GM04503 (cell line): ENCODE measurements around the gene MAML2.

Source experiments
- DNase-seq: peaks from one replicate; pipeline ENCODE4 v3.0.0-alpha.2; 2012; ENCODE audit warnings: low read depth

Gene MAML2

DNA sequence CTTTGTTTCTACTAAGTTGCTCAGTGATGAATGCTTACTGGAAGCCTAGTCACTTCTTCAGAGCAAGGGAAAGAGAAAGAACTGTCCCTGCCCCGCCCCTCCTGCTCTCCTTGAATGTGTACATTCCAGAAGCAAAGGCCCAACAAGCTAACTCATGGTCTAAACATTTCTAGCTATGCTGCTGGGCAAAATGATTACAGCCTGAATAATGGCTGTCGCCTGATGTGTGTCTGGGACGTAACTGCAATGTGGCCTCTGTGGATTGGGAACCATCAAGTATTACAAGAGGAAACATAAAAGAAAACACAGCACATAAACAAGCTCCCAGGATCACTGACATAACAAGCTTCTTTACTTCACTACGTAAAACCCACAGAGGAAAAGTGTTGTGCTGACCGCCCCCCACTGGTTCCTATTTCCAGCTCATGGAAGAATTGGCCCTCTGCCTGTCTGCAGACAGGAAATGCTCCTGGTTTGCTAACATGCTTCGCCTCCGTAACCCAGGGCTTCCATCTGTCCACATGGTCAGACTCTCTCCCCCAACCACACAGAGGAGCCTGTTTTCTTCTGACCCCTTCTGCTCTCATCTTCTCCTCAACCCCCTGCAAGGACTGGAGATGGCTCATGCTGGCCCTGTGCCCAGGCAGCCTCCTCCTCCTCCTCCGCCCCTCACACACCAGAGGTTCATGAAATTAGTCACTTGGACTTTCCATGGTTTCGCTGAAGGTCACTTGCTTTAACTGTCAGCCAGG is 187.2 kb downstream of the MAML2 start:
- peak; percentile 95 for DNase-seq

GRCh38 chr11:96154802-96155520 is 188.0 kb downstream of the MAML2 start:
- DNase-seq: no peak

GRCh38 chr11:96152623-96153022 is 190.4 kb downstream of the MAML2 start:
- DNase-seq: no peak

- DNase-seq: no peak
Measured at GRCh38 chr11:96151501-96151900, 191.5 kb downstream of the MAML2 start.

DNA sequence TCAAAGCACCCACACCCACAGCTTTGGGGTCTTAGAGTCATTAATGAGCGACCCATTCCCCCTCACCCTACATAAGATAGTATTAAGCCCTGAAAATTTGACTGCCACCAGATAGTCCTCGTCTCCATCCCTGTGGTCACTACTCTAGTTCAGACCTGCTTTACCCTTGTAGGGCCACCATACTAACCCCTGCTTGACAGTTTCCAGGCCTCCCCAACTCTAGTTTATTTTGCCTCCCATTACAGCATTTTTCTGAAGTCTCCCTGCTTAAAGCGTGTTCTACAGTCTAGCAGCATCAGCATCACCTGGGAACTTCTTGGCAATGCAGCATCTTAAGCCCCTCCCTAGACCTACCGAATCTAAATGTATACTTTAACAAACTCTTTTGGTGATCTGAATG is 192.4 kb downstream of the MAML2 start:
- no peak for DNase-seq

DNA sequence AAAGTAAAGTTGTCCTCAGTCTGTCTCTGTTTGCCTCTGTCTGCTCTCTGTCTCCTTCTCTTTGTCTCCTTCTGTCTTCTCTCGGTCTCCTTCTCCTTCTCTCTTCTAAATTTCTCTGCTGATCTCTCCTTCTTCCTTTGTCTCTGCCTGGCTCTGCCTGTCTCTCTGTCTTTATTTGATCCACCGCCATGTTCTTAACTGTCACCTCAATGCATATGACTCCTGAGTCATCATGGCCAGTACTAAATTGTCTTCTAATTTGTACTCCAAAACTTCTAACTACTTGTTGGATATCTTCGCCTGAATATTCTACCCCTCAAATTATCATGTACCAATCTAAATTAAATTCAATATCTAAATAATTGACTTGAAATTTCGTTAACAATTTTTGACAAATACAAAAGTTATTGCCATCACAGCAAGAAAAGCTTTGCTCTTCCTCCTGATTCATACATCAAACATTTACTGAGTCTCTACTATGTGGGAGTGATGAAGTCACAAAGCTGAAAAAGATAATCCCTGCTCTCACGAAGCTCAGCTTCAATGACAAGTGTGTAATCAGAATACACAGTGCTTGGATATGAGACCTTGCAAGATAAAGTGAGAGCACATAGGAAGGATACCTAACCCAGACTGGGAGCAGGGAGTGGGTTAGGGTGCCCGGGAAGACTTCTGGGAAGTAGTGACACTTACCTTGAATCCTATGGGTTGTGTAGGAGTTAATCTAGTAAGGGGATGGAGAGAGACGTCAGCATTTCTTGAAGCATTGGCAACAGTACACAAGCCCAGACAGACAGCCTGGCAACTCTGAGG is 193.0 kb downstream of the MAML2 start:
- peak; percentile 73 for DNase-seq

DNA sequence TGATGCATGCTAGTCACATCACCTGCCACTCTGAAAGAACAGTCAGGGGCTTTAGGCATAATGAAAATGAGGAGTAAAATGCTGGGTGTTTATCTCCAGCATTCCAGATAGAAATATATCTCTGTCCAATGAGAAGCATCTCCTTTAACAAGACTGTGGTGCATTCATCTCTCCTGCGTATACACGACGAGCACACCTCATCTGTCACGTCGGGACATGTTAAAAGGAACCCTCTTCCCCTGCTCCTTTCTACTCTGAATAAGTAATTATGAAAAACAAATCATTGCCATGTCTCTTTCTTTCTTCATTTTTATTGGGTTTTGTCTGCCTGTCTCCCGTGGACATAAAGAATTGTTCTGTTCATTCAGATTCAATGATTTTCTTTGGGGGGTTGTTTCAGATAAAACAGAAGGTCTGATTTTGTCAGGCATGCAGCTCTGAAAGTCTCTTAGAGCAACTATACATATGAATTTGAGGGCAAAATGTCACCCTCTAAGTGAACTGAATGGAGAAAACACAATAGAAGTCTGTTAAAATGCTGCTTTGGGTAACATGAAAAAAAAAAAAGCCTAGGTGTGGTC is 195.0 kb downstream of the MAML2 start:
- DNase-seq: no peak

GRCh38 chr11:96147186-96147585 is 195.8 kb downstream of the MAML2 start:
- no peak for DNase-seq

DNA sequence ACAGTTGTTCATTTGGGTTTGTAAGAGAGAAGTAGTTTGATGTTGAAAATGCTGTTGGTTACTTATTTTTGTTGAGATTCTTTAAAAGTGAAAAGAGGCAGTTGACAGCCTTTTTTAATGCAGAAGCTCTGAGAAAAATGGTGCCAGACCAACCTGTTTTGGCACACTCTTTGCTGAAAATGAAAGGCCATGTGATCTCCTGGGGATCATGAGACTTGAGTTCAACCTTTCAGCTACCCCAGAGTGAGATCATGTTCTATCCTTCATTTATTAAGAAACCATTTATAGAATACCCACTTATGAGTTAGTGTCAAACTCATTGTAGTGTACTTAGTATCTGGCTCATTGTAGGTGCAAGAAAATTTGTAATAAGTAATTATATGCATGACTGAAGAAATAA is 196.2 kb downstream of the MAML2 start:
- no peak for DNase-seq

GRCh38 chr11:96145163-96145585 is 197.8 kb downstream of the MAML2 start:
- peak; percentile 69 for DNase-seq

GRCh38 chr11:96144553-96144952 is 198.4 kb downstream of the MAML2 start:
- no peak for DNase-seq

DNA sequence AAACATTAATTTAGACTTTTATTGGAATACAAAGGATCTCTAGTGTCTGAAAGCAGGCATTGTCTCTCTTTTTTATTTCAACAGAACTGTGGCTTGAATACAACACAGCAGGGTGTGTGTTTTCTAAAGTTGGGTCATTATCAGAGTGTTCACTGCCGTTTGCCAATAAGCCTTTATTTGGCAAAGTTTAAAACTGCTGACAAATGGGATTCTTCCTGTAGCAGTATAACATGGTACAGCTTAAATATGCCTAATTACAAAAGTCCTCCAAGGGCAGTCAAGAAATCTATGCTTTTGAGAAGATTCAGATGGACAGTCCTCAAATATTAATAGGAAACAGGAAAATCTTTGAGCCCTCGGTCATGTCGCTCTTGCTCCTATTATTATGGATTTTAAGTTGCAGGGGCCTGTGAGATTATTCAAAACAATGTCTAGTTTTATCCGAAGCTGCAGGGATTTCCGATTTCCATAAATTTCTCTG is 199.9 kb downstream of the MAML2 start:
- DNase-seq: no peak

DNA sequence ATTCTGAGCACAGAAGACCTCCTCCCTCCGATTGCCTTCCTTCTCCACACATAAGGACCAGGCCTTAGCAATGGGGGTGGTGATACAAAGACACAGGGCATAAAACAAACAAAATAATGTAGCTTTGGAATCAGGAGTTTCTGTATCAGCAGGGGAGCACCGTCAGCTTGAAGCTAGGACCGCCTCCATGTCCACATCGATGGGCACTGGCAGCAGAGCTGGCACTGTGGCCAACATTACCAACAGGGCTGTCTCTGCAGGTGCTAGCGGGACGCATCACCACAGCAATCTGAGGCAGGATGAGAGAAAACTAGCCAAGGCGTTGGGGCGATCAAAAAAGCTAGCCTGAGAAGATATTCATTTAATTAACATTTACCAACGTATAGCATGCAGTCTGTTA is 201.4 kb downstream of the MAML2 start:
- DNase-seq: no peak

DNA sequence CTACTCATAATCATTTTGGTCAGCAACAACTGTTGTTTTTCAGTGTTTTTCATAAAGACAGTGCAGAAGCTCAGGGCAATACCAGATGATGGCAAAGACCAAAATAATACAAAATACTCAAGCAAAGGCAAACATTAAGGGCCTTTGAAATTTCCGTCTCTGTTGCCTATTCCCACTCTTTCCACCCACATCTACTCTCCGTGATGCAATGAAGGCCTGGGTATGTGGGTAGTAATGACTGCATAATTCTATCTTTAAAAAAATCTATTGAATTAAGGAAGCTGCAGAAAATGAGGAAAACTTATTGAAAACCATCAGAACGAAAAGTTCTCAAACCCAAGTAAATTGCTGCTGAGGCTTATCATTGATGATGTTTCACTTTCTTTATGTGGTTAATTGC is 203.3 kb downstream of the MAML2 start:
- no peak for DNase-seq

- no peak for DNase-seq
Measured at GRCh38 chr11:96137373-96137772, 205.6 kb downstream of the MAML2 start.

DNA sequence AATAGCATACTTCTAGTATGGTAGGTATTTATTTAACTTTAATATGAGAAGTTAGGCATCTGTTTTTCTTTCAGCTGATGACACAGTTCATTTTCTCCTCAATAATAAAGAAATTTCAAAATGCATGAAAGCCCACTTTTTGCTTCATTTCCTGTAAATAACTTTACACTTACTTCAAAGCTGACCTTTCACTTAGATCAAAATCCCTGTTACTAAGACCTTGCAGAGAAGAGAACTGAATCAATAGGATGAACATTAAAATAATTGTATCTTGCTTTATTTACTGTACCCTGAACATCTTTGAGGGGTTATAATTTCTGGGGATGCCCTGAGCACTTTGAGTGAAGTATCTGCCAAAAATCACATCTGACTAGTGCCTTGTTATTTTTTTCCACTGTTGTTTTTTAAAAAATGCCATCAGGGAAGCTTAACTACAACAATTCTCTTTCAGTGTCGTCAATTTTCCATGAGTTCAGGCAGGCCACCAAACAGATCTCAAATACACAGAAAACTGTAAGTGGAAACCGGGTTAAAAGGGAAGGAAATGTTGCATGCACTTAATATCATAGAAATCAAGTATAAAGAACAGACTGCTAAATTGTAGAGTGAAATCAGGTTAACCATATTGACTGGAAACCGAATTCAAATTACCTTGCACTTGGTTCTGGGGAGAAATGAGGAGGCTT is 206.2 kb downstream of the MAML2 start:
- DNase-seq: no peak

DNA sequence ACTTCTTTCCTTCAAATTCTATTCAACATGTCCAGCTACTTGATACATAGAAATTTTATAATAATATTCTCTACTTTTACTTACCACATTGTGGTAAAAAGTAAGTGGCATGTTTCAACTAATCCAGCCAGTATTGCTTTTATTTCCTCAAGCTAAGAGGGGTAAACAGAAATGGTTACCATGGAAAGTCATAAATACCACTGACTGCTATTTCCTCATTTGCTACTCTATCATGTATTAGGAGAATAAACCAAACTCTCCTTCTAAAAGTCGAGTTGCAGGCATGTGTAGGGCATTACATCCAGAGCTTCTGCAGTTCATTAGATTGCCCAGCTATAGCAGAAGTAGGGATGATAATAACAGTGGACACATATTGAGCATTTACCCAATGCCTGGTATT is 208.4 kb downstream of the MAML2 start:
- peak; percentile 40 for DNase-seq

GRCh38 chr11:96132437-96132836 is 210.6 kb downstream of the MAML2 start:
- no peak for DNase-seq

DNA sequence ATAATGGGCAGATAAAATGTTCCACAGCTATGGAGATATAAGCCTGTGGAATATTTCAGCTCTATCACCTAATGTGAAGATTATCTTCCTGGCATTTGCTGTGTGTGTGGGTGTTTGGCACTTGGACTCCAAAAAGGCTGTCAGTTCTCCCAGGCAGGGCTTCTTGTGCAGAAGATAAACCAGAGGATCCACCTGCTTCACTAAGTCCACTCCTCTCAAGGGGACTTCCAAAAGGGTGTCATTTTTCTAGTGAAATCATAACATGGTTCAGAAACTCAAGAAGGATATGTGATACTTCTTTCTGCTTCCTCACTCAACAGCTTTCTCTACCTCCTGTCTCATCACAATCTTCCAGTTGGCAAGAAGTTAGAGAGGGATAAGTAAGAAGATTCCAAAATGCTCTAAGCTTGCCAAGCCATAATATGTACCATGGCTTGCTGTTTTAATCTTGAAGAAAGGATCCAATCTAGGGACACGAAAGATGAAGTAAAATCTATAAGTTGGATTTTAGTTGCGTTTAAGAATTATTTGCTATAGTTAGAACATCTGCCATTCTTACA is 212.9 kb downstream of the MAML2 start:
- no peak for DNase-seq

DNA sequence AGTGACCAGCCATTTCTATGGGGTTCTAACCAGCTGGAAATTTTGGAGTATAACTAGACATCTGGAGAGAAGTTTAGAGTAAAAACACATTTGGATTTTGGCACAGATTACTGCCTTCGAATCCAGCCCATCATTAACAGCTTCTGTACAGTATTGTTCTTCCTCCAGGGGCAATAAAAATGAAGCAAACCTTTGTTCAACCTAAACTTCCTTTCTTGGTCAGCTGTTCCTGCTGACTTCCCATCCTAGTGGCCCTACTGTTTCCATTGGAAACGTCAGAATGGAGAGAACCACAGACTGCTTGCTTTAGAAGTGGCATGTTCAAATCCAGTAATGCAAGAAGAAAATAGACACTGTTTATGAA is 215.4 kb downstream of the MAML2 start:
- DNase-seq: no peak

GRCh38 chr11:96126917-96127595 is 215.9 kb downstream of the MAML2 start:
- DNase-seq: no peak
